HG02840 (cell line): ENCODE data around the gene DTX4.

Experiments used
- ATAC-seq: cut with Tn5 transposase; IDR thresholded peaks from one replicate; pipeline ENCODE4 v1.9.1; 2021; ENCODE audit warnings: mild to moderate bottlenecking, moderate library complexity, moderate number of reproducible peaks; ENCODE audit not compliant: unreplicated experiment, low FRiP score

Gene DTX4

DNA sequence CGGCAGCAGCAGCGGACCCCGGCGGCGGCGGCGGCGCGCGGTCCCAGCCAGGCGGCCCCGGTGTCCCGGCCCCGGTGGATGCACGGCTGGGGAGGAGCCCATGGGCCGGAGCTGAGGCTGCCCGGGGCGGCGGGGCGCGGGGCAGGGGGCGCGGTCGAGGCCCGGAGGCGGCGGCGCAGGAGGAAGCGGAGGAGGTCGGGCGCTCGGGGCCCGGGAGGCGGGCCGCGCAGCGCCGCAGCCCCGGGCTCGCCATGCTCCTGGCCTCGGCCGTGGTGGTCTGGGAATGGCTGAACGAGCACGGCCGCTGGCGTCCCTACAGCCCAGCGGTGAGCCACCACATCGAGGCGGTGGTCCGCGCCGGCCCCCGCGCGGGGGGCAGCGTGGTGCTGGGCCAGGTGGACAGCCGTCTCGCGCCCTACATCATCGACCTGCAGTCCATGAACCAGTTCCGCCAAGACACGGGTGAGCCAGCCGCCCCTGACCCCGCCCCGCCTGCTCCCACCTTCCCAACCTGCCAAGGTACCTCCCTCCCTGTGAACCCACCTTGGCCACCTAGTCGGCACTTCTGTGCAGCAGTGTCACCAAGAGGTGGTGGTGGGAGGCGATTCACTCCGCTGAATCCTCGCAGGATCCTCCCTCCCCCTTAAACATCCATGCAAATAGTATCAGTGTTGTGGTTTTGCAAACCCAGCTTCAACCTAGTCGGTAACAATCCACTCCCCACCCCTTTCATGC, 580 bp downstream of the DTX4 start:
- peak; percentile 28 for ATAC-seq

GRCh38 chr11:59173080-59173963, 1.4 kb downstream of the DTX4 start:
- no peak for ATAC-seq

- ATAC-seq = no peak
Observed at GRCh38 chr11:59173964-59174663, 2.2 kb downstream of the DTX4 start.

DNA sequence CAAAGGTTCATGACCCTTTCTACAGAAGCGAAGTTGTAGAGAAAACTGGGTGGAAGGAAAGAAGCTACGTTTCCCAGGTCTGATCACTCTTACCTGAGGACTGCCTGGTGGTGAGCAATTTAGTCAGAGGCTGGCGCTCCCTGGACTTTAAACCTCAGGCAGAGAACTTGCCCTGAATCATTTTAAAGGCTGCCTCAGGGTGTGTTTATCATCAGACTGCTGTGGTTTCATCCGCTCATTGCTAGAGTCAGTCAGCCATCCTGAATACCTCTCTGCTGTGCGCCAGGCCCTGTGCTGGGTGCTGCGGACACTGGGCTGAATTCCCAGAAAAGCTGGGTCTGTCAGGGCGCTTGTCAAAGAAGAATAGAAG, 2.7 kb downstream of the DTX4 start:
- no peak for ATAC-seq

GRCh38 chr11:59175091-59175501, 3.2 kb downstream of the DTX4 start:
- ATAC-seq = no peak

GRCh38 chr11:59176330-59176729, 4.4 kb downstream of the DTX4 start:
- ATAC-seq = no peak

DNA sequence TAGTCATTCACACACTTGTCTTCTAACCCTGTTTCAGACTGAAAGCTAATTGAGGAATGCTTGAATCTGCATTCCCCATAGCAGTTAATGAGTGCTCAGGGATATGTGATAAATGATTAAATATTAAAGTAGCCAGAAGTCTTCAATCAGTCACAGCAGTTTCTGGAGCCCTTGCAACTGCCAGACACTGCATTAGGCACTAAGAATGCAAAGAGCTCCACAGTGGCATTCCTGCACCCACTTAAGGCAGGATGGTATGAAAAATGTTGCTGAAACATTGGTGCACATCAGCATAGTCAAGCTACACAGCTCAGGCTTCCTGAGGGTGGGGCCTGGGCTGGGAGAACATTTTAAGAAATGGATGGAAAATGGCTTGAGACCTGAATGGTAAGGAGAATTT, 6.5 kb downstream of the DTX4 start:
- no peak for ATAC-seq

- no peak for ATAC-seq
Observed at GRCh38 chr11:59179121-59179520, 7.2 kb downstream of the DTX4 start.

- ATAC-seq = no peak
Observed at GRCh38 chr11:59180168-59180776, 8.3 kb downstream of the DTX4 start.

DNA sequence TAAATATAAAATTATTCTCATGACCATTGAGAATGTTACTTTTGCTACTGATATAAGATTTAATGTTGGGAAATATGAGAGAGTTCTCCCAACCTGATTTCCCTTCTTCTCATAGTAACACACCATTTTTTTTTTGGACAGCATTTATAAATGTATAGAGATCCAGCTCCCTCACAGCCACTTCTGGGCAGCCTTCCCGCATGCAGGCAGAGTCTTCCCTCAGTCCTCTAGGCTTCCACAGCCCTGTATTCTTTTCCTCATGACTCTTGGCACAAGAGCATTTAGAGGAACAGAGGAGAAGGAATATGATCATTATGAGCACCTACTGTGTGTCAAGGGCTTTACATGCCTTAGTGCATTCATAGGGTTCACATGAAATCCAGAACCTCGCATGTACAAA, 9.0 kb downstream of the DTX4 start:
- no peak for ATAC-seq

DNA sequence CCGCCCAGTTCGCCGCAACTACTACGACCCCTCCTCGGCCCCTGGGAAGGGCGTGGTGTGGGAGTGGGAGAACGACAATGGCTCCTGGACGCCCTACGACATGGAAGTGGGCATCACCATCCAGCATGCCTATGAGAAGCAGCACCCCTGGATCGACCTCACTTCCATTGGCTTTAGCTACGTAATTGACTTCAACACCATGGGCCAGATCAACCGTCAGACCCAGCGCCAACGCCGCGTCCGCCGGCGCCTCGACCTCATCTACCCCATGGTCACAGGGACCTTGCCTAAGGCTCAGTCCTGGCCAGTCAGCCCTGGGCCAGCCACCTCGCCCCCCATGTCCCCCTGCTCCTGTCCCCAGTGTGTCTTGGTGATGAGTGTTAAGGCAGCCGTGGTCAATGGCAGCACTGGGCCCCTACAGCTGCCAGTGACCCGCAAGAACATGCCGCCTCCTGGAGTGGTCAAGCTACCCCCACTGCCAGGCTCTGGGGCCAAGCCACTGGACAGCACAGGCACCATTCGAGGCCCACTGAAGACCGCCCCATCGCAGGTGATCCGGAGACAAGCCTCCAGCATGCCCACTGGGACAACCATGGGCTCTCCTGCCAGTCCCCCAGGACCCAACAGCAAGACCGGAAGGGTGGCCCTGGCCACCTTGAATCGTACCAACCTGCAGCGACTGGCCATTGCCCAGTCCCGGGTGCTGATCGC, 10.0 kb downstream of the DTX4 start:
- ATAC-seq = no peak

GRCh38 chr11:59182457-59183151, 10.7 kb downstream of the DTX4 start:
- ATAC-seq = no peak

DNA sequence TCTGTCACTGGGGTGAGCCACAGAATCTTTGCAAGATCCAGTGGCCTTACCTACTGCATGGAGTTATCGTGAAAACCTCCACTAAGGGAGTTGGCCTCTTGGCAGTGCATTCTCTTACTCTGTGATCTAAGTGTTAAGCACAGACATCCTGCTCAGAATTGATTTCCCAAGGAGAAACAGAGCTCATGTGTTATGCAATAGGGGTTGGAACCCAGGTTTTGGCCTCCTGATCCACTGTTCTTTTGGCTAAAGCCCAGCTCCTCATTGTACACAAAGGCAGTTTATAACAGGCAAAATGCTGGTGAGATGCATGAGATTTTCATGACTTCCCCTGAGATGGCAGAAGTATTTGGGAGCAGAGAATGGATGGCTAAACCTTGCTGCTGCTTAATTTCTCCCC, 11.8 kb downstream of the DTX4 start:
- no peak for ATAC-seq

DNA sequence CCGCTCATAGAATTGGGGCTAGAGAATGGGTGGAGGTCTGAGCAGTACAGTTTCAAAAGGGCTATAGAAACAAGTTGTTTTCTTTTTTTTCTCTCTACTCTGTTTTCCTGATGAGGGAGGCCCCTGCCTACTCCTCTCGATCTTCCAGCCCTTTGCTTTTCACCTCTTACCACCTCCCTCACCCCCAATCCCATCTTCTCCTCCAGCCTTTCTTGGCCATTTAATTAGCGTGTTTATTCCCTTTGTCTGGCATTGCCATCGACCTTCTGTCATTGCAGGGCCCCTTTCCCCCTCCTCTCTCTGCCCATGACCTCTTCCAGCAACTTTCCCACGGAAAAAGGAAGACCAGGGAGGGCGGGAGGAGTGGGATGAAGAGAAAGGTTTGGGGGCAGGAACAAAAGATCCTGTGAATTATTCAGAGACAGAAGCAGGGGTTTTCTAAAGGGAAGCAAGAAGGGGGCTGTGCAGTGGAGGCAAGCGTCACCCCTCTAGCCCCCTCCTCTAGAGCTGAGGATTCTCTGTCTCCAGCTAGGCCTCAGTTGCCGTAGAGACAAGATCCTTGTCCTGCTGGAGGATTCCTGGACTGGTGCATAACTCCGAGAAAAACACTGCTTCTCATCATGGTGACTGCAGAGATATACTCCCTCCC, 12.9 kb downstream of the DTX4 start:
- ATAC-seq = no peak

GRCh38 chr11:59185386-59185945, 13.5 kb downstream of the DTX4 start:
- no peak for ATAC-seq

DNA sequence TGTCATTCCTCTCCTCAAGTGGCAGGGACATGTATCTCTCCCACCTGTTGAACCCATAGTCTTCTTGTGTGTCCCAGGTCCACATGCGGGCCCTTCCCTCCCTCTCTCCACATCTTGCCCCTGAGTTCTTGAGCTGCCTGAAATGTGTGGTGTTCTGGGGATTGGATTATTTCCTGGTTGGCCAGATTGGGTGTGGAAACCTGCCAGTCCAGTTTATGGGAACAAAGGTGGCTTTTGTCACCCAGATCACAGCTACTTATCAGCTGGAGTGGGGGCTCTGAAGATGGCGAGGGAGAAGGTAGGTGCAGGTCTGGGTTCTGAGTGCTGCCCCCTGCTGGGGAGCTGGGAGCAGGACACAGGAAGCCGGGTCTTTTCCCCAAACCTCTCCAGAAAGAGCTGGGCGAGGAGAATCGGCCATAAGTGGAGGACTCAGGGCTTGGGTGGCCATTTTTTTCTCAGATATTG, 14.2 kb downstream of the DTX4 start:
- ATAC-seq = no peak

DNA sequence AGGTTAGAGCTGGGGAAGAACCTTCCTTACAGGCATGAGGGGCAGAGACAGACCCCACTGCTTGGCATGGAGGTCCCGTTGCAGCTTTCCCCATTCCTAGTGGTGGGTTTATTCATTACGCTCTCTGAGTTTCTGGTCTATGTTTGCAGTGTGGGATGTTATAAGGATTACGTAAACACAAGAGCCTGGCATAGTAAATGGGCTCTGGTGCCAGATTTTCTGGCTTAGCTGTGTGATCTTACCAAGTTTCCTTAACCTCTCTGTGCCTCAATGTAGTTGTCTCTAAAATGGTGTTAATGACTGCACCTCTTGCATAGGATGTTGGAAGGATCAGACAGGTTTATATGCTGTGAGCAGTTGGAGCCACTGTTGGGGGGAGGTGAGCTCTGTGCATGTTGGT, 15.1 kb downstream of the DTX4 start:
- ATAC-seq = no peak

DNA sequence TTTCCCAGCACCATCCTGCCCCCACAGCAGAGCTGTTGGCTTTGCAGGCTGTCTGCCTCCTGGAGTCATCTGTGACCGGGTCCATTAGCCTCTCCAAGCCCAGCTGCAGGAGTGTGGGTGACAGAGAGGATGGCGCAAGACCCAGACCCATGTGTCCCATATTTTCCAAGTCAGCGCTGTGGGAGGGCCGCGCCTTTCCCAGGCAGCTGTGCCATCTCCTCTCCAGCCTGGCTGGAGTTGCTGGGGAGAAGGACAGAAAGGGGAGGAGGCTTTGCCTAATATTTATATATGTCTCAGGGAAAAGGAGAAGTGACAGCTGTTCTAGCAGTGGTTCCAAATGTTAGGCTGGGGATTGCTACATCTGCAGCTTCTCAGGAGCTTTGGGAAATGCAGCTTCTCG, 15.7 kb downstream of the DTX4 start:
- ATAC-seq = no peak

GRCh38 chr11:59188954-59189353, 17.0 kb downstream of the DTX4 start:
- no peak for ATAC-seq
